Activated T-cell treated with anti-CD3 and anti-CD28 coated beads, Interleukin-2, amount 50 U/mL, for 4 hours (primary cell): ENCODE data around the gene P2RY6. TPM values are rescaled to one million over a fixed set of nuclear protein-coding genes. Genes with fewer than 3 reads are reported as not detected.
A peak's percentile ranks its signal among the peaks of the same experiment; 100 is the strongest.

Source experiments
- ATAC-seq, 2 donors: fragments of 200-7000 bp; cut with Tn5 transposase; one replicate each; pipeline ENCODE4 v1.10.0; 2021
- DNase-seq: peaks from one replicate; pipeline ENCODE4 v3.0.0-alpha.2; 2020
- H3K27me3 Mint-ChIP-seq: one replicate; pipeline ENCODE4 v1.8.0; 2021; ENCODE audit warnings: low read depth, mixed read lengths
- H3K36me3 Mint-ChIP-seq: one replicate; pipeline ENCODE4 v1.8.0; 2022; ENCODE audit warnings: mixed read lengths; ENCODE audit not compliant: insufficient read depth
- H3K4me1 Mint-ChIP-seq: one replicate; pipeline ENCODE4 v1.8.0; 2021; ENCODE audit warnings: low read depth, mixed read lengths
- H3K4me3 Mint-ChIP-seq: one replicate; pipeline ENCODE4 v1.8.0; 2021; ENCODE audit warnings: mild to moderate bottlenecking, moderate library complexity, mixed read lengths
- H3K9me3 Mint-ChIP-seq: one replicate; pipeline ENCODE4 v1.8.0; 2021; ENCODE audit warnings: mixed read lengths
- total RNA-seq, 3 donors: library from RNA; stranded (reverse); gene quantifications; one replicate each; pipeline ENCODE4 v1.2.1, GENCODE V29; 2021

P2RY6 gene
- total RNA-seq, 3 donors from 2014 or later = not detected

- no peaks in the 10 kb centered on the region for H3K36me3 Mint-ChIP-seq
- H3K27me3 Mint-ChIP-seq = no peaks in the 10 kb centered on the region
- peak in 1 of 2 donors; percentile 56 for ATAC-seq
- H3K4me3 Mint-ChIP-seq = no peak overlapping the region
- no peaks in the 10 kb centered on the region for H3K9me3 Mint-ChIP-seq
- DNase-seq = no peak
- peaks cover 2% of the 10 kb centered on the region for H3K4me1 Mint-ChIP-seq
Observed at GRCh38 chr11:73326929-73327811, 55.0 kb downstream of the P2RY6 start.

GRCh38 chr11:73327812-73328364 is 55.8 kb downstream of the P2RY6 start:
- Mint-ChIP-seq H3K4me3 (no peak overlapping the region), H3K4me1 (no peaks in the 10 kb centered on the region), H3K9me3 (no peaks in the 10 kb centered on the region), H3K36me3 (no peaks in the 10 kb centered on the region), H3K27me3 (no peaks in the 10 kb centered on the region)
- ATAC-seq = no peak
- DNase-seq = no peak

GRCh38 chr11:73330569-73331093 is 58.5 kb downstream of the P2RY6 start:
- DNase-seq = no peak
- no peak for ATAC-seq
- H3K4me3 Mint-ChIP-seq = no peak overlapping the region
- no peaks in the 10 kb centered on the region for H3K4me1 Mint-ChIP-seq
- H3K27me3 Mint-ChIP-seq = no peaks in the 10 kb centered on the region
- no peaks in the 10 kb centered on the region for H3K36me3 Mint-ChIP-seq
- no peaks in the 10 kb centered on the region for H3K9me3 Mint-ChIP-seq

GRCh38 chr11:73331138-73331916 is 59.2 kb downstream of the P2RY6 start:
- no peak for DNase-seq
- no peak for ATAC-seq
- Mint-ChIP-seq H3K4me3 (no peak overlapping the region), H3K27me3 (no peaks in the 10 kb centered on the region), H3K4me1 (no peaks in the 10 kb centered on the region), H3K9me3 (no peaks in the 10 kb centered on the region), H3K36me3 (no peaks in the 10 kb centered on the region)

GRCh38 chr11:73333173-73333572 is 61.0 kb downstream of the P2RY6 start:
- ATAC-seq (no peak), DNase-seq (no peak)
- no peaks in the 10 kb centered on the region for H3K4me1 Mint-ChIP-seq
- H3K9me3 Mint-ChIP-seq = no peaks in the 10 kb centered on the region
- H3K27me3 Mint-ChIP-seq = no peaks in the 10 kb centered on the region
- no peak overlapping the region for H3K4me3 Mint-ChIP-seq
- H3K36me3 Mint-ChIP-seq = no peaks in the 10 kb centered on the region

- H3K27me3 Mint-ChIP-seq = no peaks in the 10 kb centered on the region
- ATAC-seq = no peak
Observed at GRCh38 chr11:73333640-73334383, 61.7 kb downstream of the P2RY6 start.

GRCh38 chr11:73334384-73335203 is 62.5 kb downstream of the P2RY6 start:
- DNase-seq = no peak
- no peaks in the 10 kb centered on the region for H3K4me1 Mint-ChIP-seq
- H3K36me3 Mint-ChIP-seq = no peaks in the 10 kb centered on the region
- no peak for ATAC-seq
- no peaks in the 10 kb centered on the region for H3K9me3 Mint-ChIP-seq
- H3K4me3 Mint-ChIP-seq = no peak overlapping the region
- H3K27me3 Mint-ChIP-seq = no peaks in the 10 kb centered on the region

More at GRCh38 chr11:73333640-73334383, 61.7 kb downstream of the P2RY6 start:
- no peaks in the 10 kb centered on the region for H3K4me1 Mint-ChIP-seq
- no peaks in the 10 kb centered on the region for H3K36me3 Mint-ChIP-seq
- H3K4me3 Mint-ChIP-seq = no peak overlapping the region
- no peak for DNase-seq
- no peaks in the 10 kb centered on the region for H3K9me3 Mint-ChIP-seq

GRCh38 chr11:73335204-73335923 is 63.2 kb downstream of the P2RY6 start:
- H3K36me3 Mint-ChIP-seq = no peaks in the 10 kb centered on the region
- ATAC-seq (peak; percentile 75 to 79), DNase-seq (peak; percentile 80)
- H3K9me3 Mint-ChIP-seq = no peaks in the 10 kb centered on the region
- no peak overlapping the region for H3K4me3 Mint-ChIP-seq
- H3K27me3 Mint-ChIP-seq = no peaks in the 10 kb centered on the region
- H3K4me1 Mint-ChIP-seq = no peaks in the 10 kb centered on the region

- no peak overlapping the region for H3K4me3 Mint-ChIP-seq
Observed at GRCh38 chr11:73337846-73338245, 65.7 kb downstream of the P2RY6 start.

GRCh38 chr11:73338279-73338678 is 66.1 kb downstream of the P2RY6 start:
- no peaks in the 10 kb centered on the region for H3K36me3 Mint-ChIP-seq
- H3K4me1 Mint-ChIP-seq = no peaks in the 10 kb centered on the region
- no peak overlapping the region for H3K4me3 Mint-ChIP-seq
- no peaks in the 10 kb centered on the region for H3K27me3 Mint-ChIP-seq
- no peak for DNase-seq
- no peak for ATAC-seq
- H3K9me3 Mint-ChIP-seq = no peaks in the 10 kb centered on the region

More at GRCh38 chr11:73337846-73338245, 65.7 kb downstream of the P2RY6 start:
- Mint-ChIP-seq H3K27me3 (no peaks in the 10 kb centered on the region), H3K9me3 (no peaks in the 10 kb centered on the region), H3K4me1 (no peaks in the 10 kb centered on the region), H3K36me3 (no peaks in the 10 kb centered on the region)
- DNase-seq = no peak
- ATAC-seq = no peak

GRCh38 chr11:73340164-73340563 is 68.0 kb downstream of the P2RY6 start:
- Mint-ChIP-seq H3K9me3 (no peaks in the 10 kb centered on the region), H3K36me3 (no peaks in the 10 kb centered on the region), H3K27me3 (no peaks in the 10 kb centered on the region), H3K4me1 (no peaks in the 10 kb centered on the region), H3K4me3 (no peak overlapping the region)
- DNase-seq (no peak), ATAC-seq (no peak)

- Mint-ChIP-seq H3K4me3 (no peak overlapping the region), H3K9me3 (no peaks in the 10 kb centered on the region), H3K36me3 (no peaks in the 10 kb centered on the region), H3K27me3 (peaks cover 2% of the 10 kb centered on the region), H3K4me1 (no peaks in the 10 kb centered on the region)
- ATAC-seq = no peak
- no peak for DNase-seq
Observed at GRCh38 chr11:73342633-73343032, 70.5 kb downstream of the P2RY6 start.
